Measurements from ENCODE around the gene APOC3. TPM values are rescaled to one million over a fixed set of nuclear protein-coding genes. Genes with fewer than 3 reads are reported as not detected.

APOC3 gene
- total RNA-seq, 1 experiment from 2014 or later: 3.5 TPM

DNA sequence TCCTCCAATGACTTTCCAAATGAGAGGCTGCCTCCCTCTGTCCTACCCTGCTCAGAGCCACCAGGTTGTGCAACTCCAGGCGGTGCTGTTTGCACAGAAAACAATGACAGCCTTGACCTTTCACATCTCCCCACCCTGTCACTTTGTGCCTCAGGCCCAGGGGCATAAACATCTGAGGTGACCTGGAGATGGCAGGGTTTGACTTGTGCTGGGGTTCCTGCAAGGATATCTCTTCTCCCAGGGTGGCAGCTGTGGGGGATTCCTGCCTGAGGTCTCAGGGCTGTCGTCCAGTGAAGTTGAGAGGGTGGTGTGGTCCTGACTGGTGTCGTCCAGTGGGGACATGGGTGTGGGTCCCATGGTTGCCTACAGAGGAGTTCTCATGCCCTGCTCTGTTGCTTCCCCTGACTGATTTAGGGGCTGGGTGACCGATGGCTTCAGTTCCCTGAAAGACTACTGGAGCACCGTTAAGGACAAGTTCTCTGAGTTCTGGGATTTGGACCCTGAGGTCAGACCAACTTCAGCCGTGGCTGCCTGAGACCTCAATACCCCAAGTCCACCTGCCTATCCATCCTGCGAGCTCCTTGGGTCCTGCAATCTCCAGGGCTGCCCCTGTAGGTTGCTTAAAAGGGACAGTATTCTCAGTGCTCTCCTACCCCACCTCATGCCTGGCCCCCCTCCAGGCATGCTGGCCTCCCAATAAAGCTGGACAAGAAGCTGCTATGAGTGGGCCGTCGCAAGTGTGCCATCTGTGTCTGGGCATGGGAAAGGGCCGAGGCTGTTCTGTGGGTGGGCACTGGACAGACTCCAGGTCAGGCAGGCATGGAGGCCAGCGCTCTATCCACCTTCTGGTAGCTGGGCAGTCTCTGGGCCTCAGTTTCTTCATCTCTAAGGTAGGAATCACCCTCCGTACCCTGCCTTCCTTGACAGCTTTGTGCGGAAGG is 2.9 kb downstream of the APOC3 start:
- no peaks in the 10 kb centered on the region for H4K20me1 ChIP-seq (ENCODE audit: insufficient read depth)
- ChIA-PET POLR2A (no interaction called here), CTCF (no interaction called here), RAD21 (ENCODE audit: low non-redundant PET in 1 of 2, low total read pairs in 2 of 2, uncharacterized antibody in 2 of 2, unreplicated experiment in 2 of 2) (no interaction called here)
- no TSS peak for BruUV-seq (replicated peaks)
- H3K9me3 ChIP-seq (ENCODE audit: control insufficient read depth in 1 of 2, insufficient read depth in 1 of 2, low read depth in 1 of 2, low read length in 2 of 2): no peaks in the 10 kb centered on the region
- H3K4me2 ChIP-seq (ENCODE audit: low read length): no peak overlapping the region
- H3K27me3 ChIP-seq (ENCODE audit: insufficient read depth, low read length): no peaks in the 10 kb centered on the region
- H3K27ac ChIP-seq (ENCODE audit: low read depth, low read length): no peak overlapping the region
- no peaks in the 10 kb centered on the region for H3K79me2 ChIP-seq (ENCODE audit: insufficient read depth, low read length)
- H3K4me1 ChIP-seq (ENCODE audit: control insufficient read depth in 1 of 2, insufficient read depth in 2 of 2, low read length in 2 of 2): peaks cover 8 to 15% of the 10 kb centered on the region in 2 experiments
- intact Hi-C loops (cut with micrococcal nuclease): no loop called here
- no peaks in the 10 kb centered on the region for H3K36me3 ChIP-seq (ENCODE audit: control insufficient read depth in 1 of 2, insufficient read depth in 2 of 2, low read length in 2 of 2)
- TF ChIP-seq RAD21 (IDR thresholded peaks at IDR 0.05; ENCODE audit: low read depth): peak; percentile 50
- TF ChIP-seq, protein P1, sequence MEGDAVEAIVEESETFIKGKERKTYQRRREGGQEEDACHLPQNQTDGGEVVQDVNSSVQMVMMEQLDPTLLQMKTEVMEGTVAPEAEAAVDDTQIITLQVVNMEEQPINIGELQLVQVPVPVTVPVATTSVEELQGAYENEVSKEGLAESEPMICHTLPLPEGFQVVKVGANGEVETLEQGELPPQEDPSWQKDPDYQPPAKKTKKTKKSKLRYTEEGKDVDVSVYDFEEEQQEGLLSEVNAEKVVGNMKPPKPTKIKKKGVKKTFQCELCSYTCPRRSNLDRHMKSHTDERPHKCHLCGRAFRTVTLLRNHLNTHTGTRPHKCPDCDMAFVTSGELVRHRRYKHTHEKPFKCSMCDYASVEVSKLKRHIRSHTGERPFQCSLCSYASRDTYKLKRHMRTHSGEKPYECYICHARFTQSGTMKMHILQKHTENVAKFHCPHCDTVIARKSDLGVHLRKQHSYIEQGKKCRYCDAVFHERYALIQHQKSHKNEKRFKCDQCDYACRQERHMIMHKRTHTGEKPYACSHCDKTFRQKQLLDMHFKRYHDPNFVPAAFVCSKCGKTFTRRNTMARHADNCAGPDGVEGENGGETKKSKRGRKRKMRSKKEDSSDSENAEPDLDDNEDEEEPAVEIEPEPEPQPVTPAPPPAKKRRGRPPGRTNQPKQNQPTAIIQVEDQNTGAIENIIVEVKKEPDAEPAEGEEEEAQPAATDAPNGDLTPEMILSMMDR (IDR thresholded peaks at IDR 0.05 in 2 of 3, conservative IDR thresholded peaks at IDR 0.05 in 1 of 3; ENCODE audit: borderline replicate concordance in 1 of 3, insufficient read depth in 1 of 3, low read depth in 2 of 3, low read length in 2 of 3): peak in 1 of 3 experiments; percentile 17; a peak in 1 of 6 replicates
- TF ChIP-seq CBX3 (IDR thresholded peaks at IDR 0.05; ENCODE audit: low read depth): no peak
- H3K4me3 ChIP-seq (replicated peaks in 1 of 2; ENCODE audit: low read depth in 1 of 2, low read length in 2 of 2): no peak overlapping the region
- no peak overlapping the region for H3K9ac ChIP-seq (ENCODE audit: low read length)
- H3K9me2 ChIP-seq (ENCODE audit: insufficient read depth): no peaks in the 10 kb centered on the region
- DNase-seq (ENCODE audit: low read depth, low spot score): no peak
- H2AFZ ChIP-seq (ENCODE audit: low read depth, low read length, poor library complexity, severe bottlenecking): no peak overlapping the region
- ATAC-seq: no peak

DNA sequence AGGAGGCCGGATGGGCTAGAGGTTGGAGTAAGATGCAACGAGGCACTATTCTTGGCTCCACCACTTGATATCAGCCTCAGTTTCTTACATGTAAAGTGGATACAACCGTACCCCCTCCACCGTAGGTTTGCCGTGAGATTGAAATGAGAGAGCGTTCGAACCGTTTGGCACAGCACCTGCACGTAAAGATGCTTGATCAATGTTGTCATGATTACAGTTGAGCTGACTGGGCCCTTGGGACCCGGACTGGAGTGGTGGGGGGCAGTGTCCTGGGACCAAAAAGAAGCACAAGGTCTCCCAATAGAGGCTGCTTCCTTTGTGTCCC is 3.7 kb downstream of the APOC3 start:
- Histone ChIP-seq H4K20me1 (ENCODE audit: insufficient read depth) (no peaks in the 10 kb centered on the region), H2AFZ (ENCODE audit: low read depth, low read length, poor library complexity, severe bottlenecking) (no peak overlapping the region), H3K4me2 (ENCODE audit: low read length) (no peak overlapping the region), H3K9me2 (ENCODE audit: insufficient read depth) (no peaks in the 10 kb centered on the region), H3K4me3 (replicated peaks in 1 of 2; ENCODE audit: low read depth in 1 of 2, low read length in 2 of 2) (no peak overlapping the region), H3K9me3 (ENCODE audit: control insufficient read depth in 1 of 2, insufficient read depth in 1 of 2, low read depth in 1 of 2, low read length in 2 of 2) (no peaks in the 10 kb centered on the region), H3K4me1 (ENCODE audit: control insufficient read depth in 1 of 2, insufficient read depth in 2 of 2, low read length in 2 of 2) (peaks cover 8 to 15% of the 10 kb centered on the region in 2 experiments), H3K27me3 (ENCODE audit: insufficient read depth, low read length) (no peaks in the 10 kb centered on the region), H3K9ac (ENCODE audit: low read length) (no peak overlapping the region), H3K27ac (ENCODE audit: low read depth, low read length) (no peak overlapping the region), H3K79me2 (ENCODE audit: insufficient read depth, low read length) (no peaks in the 10 kb centered on the region), H3K36me3 (ENCODE audit: control insufficient read depth in 1 of 2, insufficient read depth in 2 of 2, low read length in 2 of 2) (no peaks in the 10 kb centered on the region)
- ChIA-PET POLR2A (no interaction called here), RAD21 (ENCODE audit: low non-redundant PET in 1 of 2, low total read pairs in 2 of 2, uncharacterized antibody in 2 of 2, unreplicated experiment in 2 of 2) (no interaction called here), CTCF (no interaction called here)
- intact Hi-C loops (cut with micrococcal nuclease): no loop called here
- no TSS peak for BruUV-seq (replicated peaks)
- DNase-seq (ENCODE audit: low read depth, low spot score) (no peak), ATAC-seq (no peak)
- no peak for TF ChIP-seq SIN3A (IDR thresholded peaks at IDR 0.05; ENCODE audit: low read depth)
- TF ChIP-seq ZNF274 (IDR thresholded peaks at IDR 0.05; ENCODE audit: low read depth, low read length): no peak
- TF ChIP-seq, protein P2, sequence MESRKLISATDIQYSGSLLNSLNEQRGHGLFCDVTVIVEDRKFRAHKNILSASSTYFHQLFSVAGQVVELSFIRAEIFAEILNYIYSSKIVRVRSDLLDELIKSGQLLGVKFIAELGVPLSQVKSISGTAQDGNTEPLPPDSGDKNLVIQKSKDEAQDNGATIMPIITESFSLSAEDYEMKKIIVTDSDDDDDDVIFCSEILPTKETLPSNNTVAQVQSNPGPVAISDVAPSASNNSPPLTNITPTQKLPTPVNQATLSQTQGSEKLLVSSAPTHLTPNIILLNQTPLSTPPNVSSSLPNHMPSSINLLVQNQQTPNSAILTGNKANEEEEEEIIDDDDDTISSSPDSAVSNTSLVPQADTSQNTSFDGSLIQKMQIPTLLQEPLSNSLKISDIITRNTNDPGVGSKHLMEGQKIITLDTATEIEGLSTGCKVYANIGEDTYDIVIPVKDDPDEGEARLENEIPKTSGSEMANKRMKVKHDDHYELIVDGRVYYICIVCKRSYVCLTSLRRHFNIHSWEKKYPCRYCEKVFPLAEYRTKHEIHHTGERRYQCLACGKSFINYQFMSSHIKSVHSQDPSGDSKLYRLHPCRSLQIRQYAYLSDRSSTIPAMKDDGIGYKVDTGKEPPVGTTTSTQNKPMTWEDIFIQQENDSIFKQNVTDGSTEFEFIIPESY (IDR thresholded peaks at IDR 0.05; ENCODE audit: extremely low read depth, insufficient replicate concordance, low read length): no peak
- TF ChIP-seq POLR2AphosphoS5 (IDR thresholded peaks at IDR 0.05; ENCODE audit: low read depth, low read length): no peak
- TF ChIP-seq, protein P1 (IDR thresholded peaks at IDR 0.05 in 2 of 3, conservative IDR thresholded peaks at IDR 0.05 in 1 of 3; ENCODE audit: borderline replicate concordance in 1 of 3, insufficient read depth in 1 of 3, low read depth in 2 of 3, low read length in 2 of 3): no peak
- TF ChIP-seq CEBPB (IDR thresholded peaks at IDR 0.05; ENCODE audit: low read depth): no peak
- TF ChIP-seq TCF7L2 (IDR thresholded peaks at IDR 0.05; ENCODE audit: borderline replicate concordance, extremely low read depth, insufficient read depth, insufficient read length): no peak
- no peak for TF ChIP-seq POLR2A (IDR thresholded peaks at IDR 0.05; ENCODE audit: borderline replicate concordance, extremely low read depth, insufficient read depth, insufficient read length)
- no peak for TF ChIP-seq JUND (IDR thresholded peaks at IDR 0.05)
- no peak for TF ChIP-seq ZFX (IDR thresholded peaks at IDR 0.05)
- no peak for TF ChIP-seq EZH2phosphoT487 (IDR thresholded peaks at IDR 0.05; ENCODE audit: borderline replicate concordance)

All from HCT116 (cell line).